Head of caudate nucleus (tissue), 42 donors: ENCODE measurements around the gene NUTM2B.
A peak's percentile ranks its signal among the peaks of the same experiment; 100 is the strongest.
"Not testable (repeated sequence)": the region's sequence is repeated elsewhere in the genome, so short reads cannot be mapped to it uniquely, and the experiment has no call there.

Source experiments
- DNase-seq, 42 donors: peaks; one replicate each; pipeline versions ENCODE4 v3.0.0 to v3.0.0-alpha.2; 2020 to 2021; ENCODE audit warnings: mixed read lengths in 7 of 42
- intact Hi-C: fragments of 100-400 bp; cut with DNase I; formaldehyde crosslinking; loops from one replicate; pipeline ENCODE4 v1.15.0; 2022

Gene NUTM2B

DNA sequence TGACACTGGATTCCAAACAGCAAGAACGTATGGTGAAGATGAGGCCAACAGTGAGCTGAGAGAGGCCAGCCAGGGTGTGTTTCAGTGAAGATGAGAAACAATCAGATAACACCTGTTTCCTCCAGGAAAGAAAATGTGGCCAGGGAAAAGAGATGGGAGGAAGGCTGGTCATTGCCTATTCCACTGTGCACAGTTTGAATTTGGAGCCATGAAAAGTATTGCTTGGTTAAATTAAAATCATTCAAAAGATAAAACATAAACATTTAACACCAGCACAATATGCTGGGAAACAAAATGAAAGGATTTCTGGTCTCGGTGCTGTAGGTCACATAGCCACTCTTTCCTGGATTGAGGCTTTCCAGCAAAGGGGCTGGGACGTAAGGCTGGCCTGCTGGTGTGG, at the start of gene NUTM2B:
NUTM2B (plus strand) TSS at position 301 of the 400 bp plus-strand sequence. CDS start 383 bp downstream, outside the sequence.
- intact Hi-C loops, DNase-seq: not testable (repeated sequence)

DNA sequence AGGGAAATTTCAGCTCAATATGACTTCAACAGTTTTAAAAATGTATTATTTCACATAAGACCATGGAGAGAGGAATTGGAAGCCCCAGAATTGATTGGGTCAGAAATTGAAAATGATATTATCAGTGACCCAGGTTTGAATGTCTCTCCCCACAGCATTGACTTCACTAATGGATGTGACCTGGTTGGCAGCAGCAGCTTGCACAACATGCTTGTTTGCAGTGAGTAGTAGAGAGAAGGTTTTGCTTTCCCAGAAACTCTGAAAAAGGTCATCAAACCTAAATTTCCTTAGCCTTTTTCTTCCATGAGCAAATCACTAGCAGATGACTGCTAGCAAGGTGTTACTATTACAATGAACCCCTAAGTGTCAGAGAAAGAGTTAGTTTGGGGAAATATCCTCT, 39.7 kb upstream of the NUTM2B start:
- intact Hi-C loops, result not testable (repeated sequence)

GRCh38 chr10:79664686-79665085, 38.3 kb upstream of the NUTM2B start:
- DNase-seq, intact Hi-C loops: not testable (repeated sequence)

More for the DNA sequence above, 39.7 kb upstream of the NUTM2B start:
- DNase-seq, result not testable (repeated sequence)

- intact Hi-C loops, DNase-seq: not testable (repeated sequence)
Measured at GRCh38 chr10:79669248-79669788, 33.7 kb upstream of the NUTM2B start.

GRCh38 chr10:79674878-79675277, 28.1 kb upstream of the NUTM2B start:
- DNase-seq, intact Hi-C loops: not testable (repeated sequence)

- not testable (repeated sequence) for DNase-seq
Measured at GRCh38 chr10:79683026-79683883, 19.8 kb upstream of the NUTM2B start.

GRCh38 chr10:79683884-79684720, 18.9 kb upstream of the NUTM2B start:
- intact Hi-C loops, DNase-seq: not testable (repeated sequence)

More at GRCh38 chr10:79683026-79683883, 19.8 kb upstream of the NUTM2B start:
- intact Hi-C loops, result not testable (repeated sequence)

- peak in 4 of 42 donors; percentile 11 to 53 (median 21) for DNase-seq
- intact Hi-C loops, result not testable (repeated sequence)
Measured at GRCh38 chr10:79685044-79685685, 17.9 kb upstream of the NUTM2B start.

DNA sequence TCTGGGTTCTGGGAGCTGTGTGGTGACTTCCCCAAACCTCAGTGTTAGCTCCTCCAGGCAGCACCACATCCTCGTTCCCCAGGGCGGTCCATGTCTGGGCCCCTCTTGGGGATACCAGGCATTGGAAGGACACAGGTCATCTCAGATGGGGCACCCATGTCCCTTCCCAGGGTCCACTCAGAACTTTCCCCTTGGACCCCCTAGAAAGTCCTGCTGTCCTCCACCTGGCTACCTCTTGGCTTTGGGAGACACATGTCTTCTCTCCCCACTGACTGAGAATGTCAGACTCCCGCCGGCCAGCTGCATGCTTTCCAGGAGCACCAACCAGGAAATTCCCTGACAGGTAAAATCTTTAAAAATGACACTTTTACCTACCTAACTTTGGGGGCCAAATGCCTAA, 16.4 kb upstream of the NUTM2B start:
- DNase-seq, intact Hi-C loops: not testable (repeated sequence)

- DNase-seq, intact Hi-C loops: not testable (repeated sequence)
Measured at GRCh38 chr10:79687406-79688150, 15.4 kb upstream of the NUTM2B start.

DNA sequence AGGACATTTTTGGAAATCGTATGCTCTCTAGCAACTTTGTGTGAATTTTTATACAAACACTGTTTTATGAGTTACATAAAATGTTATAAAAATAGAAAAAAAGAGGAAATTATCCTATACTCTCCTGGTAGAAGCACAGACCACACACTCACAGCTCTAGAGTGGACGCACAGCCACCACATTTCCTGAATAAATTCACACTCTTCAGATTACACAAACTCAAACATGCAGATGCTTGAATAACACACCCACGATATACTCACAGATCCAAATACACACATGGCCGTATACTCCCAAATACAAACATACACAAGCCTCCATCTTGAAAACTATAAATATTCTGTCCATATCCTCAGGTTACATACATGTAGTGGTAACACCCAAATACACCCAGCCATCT, 14.2 kb upstream of the NUTM2B start:
- DNase-seq, intact Hi-C loops: not testable (repeated sequence)

DNA sequence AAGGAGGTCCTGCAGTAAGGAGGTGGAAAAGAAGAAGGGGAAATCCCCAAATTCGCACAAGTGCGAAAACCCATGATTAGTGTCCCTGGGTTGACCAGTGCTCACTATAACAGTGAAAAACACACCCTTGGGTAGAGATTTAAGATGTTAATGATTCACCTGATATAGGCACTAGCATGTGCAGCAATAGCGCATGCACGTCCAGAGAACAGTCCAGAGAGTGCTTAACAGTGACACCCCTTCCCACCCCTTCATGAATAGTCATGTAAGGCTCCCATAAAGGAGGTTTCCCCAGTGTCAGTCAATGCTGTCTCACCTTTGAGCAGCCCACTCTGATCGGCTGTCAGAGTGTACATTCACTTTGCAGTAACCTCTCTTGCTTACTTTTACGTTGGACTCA, 6.4 kb upstream of the NUTM2B start:
- intact Hi-C loops, result not testable (repeated sequence)

DNA sequence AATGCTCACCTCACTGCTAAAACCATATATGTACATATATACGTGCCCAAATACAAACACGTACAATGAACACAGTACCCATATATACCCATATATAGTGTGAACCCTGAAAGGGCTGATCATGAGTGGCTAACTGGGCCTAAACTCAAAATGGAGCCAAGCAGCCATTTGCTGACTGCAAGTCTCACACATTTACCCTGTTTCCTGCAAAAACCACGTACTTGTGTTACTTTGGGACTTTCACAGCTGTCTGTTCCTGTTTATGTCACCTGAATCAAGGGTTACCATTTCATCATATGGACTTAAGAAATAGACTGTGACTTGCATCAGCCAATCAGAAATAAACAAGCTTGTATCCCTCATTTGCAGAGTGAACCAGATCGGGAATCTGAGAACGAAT, 5.9 kb upstream of the NUTM2B start:
- intact Hi-C loops, DNase-seq: not testable (repeated sequence)

More for the DNA sequence above, 6.4 kb upstream of the NUTM2B start:
- DNase-seq, result not testable (repeated sequence)

GRCh38 chr10:79700381-79700944, 2.6 kb upstream of the NUTM2B start:
- DNase-seq, intact Hi-C loops: not testable (repeated sequence)

DNA sequence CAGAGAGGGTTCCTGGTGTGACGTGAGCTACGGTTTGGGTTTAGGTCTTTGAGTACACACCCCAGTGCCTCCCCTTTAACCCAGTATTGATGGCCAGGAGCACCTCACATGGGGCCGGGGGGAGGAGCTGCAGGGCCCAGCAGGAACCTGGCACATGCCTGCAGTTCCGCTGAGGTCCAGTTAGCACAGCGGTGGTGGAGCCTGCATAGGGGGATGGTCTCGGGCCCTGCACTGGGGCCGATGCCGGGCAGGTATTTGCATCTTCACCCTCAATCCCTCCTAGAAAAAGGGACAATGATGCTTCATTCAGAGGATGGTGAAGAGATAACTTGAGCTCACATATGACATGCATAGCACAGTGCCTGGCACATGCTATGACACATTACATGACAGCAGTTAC, 4.0 kb downstream of the NUTM2B start:
- DNase-seq, intact Hi-C loops: not testable (repeated sequence)

GRCh38 chr10:79714976-79715375, 11.9 kb downstream of the NUTM2B start:
- DNase-seq, intact Hi-C loops: not testable (repeated sequence)

DNA sequence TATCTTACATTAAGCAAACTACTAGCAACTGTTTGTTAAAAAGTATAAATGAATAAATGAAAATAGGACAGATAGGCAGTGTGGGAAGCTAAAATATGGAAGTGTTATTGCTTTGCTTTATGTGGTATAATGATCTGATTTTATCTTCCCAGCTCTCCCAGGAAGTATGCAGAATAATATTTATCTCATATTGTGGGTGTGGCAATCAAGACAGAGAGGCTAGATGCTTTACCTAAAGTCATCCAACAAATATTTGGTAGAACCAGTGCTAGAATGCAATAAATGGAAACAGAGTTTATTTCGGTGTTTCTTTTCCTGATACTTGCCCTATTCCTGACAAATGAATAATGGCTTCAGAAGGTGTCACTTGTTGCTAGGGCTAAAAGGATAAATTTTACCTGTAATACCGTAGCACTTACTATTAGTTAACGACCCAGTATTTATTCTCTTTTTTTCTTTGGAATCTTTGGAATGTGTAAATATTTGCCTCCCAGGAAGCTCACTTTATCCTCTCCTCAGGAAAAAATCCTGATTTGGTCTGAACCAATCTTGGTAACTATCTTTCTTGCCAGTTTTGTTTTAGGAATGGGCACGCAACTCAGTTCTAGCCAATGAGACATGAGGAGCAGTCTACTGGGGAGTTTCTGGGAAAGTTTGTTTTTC, 14.0 kb downstream of the NUTM2B start:
- intact Hi-C loops, DNase-seq: not testable (repeated sequence)
